K562 (cell line): ENCODE data around the gene VWA7. TPM values are rescaled to one million over a fixed set of nuclear protein-coding genes. Genes with fewer than 3 reads are reported as not detected.

ENCODE experiments used
- AFF1 ChIP-seq, 2 experiments: fragments of 450-650 bp; IDR thresholded peaks; 2 replicates each; pipeline ENCODE4 v1.6.1; 2018; ENCODE audit warnings: mild to moderate bottlenecking in 2 of 2, low read depth in 1 of 2; ENCODE audit not compliant: partially characterized antibody in 2 of 2
- EP400 ChIP-seq: fragments of 450-650 bp; IDR thresholded peaks from 2 replicates; pipeline ENCODE4 v1.6.1; 2017; ENCODE audit warnings: antibody characterized with exemption, mild to moderate bottlenecking, moderate library complexity
- ZNF140 ChIP-seq: fragments of 250-450 bp; sonication (Bioruptor Pico); IDR thresholded peaks from 2 replicates; pipeline ENCODE4 v1.8.0; 2021; ENCODE audit warnings: moderate library complexity, mild to moderate bottlenecking, inconsistent platforms
- ZNF561 ChIP-seq: fragments of 450-650 bp; formaldehyde crosslinking; conservative IDR thresholded peaks from 2 replicates; pipeline ENCODE4 v1.4.0; 2020; ENCODE audit warnings: mild to moderate bottlenecking, moderate library complexity
- ZNF668 ChIP-seq: fragments of 250-450 bp; sonication (Bioruptor Pico); IDR thresholded peaks from 2 replicates; pipeline ENCODE4 v1.8.0; 2022; ENCODE audit warnings: mild to moderate bottlenecking, inconsistent platforms
- polyA plus RNA-seq, 8 experiments: library from polyadenylated mRNA; depleted of rRNA in 4 of 8; stranded (reverse) in 5 of 8; unstranded in 3 of 8; fragments of >200 nt; fragmentation: Nextera tagmentation in 2 of 8; fragmentation: Illumina TruSeq in 1 of 8; extraction: Ambion mirVana in 2 of 8; extraction: Trizol in 1 of 8; gene quantifications; 2 replicates each; pipeline versions ENCODE4 v1.2.1 to v1.2.3, GENCODE V29; 2011 to 2014; ENCODE audit warnings: inconsistent platforms in 1 of 8, missing spikeins in 1 of 8
- total RNA-seq, 7 experiments: library from RNA; depleted of rRNA in 6 of 7; stranded (reverse); fragments of >200 nt in 6 of 7; fragmentation: Illumina TruSeq in 2 of 7; extraction: Trizol in 2 of 7; gene quantifications; 2 replicates each; pipeline versions ENCODE4 v1.2.1 to v1.2.3, GENCODE V29; 2011 to 2021; ENCODE audit warnings: low replicate concordance in 1 of 7

The VWA7 gene
- total and polyA plus RNA-seq, 9 of the 15 experiments (the other 6 are each of a cell fraction or from before 2014, with no cell fraction given), result 0.18 to 2.9 (median 0.95) TPM

- TF ChIP-seq AFF1 (IDR thresholded peaks at IDR 0.05; ENCODE audit: low read depth in 1 of 2, partially characterized antibody in 2 of 2) (peak; percentile 86 to 97), ZNF668 (peak; percentile 80; the same call in 1 of the 2 replicates), EP400 (no peak), ZNF140 (no peak), ZNF561 (CRISPR knock-in tag) (no peak)
Observed at GRCh38 chr6:31822036-31822821, 45.1 kb upstream of the VWA7 start (continued).
